H1 (cell line): Measurements from ENCODE around the gene CPLX1. TPM values are rescaled to one million over a fixed set of nuclear protein-coding genes. Genes with fewer than 3 reads are reported as not detected.

Experiments
- CTCF ChIA-PET: fragments of 300-600 bp; sonication (Branson Sonifier 250); formaldehyde crosslinking; loops from one replicate; lab custom pipeline; 2021; ENCODE audit not compliant: partially characterized antibody; lab: Charles Lee
- POLR2A ChIA-PET: fragments of 300-600 bp; sonication (Branson Sonifier 250); formaldehyde crosslinking; loops from one replicate; lab custom pipeline; 2021; ENCODE audit warnings: inconsistent platforms; ENCODE audit not compliant: partially characterized antibody; lab: Charles Lee
- DNase-seq, 2 experiments: peaks; one replicate each; pipeline versions ENCODE4 v3.0.0 to v3.0.0-alpha.2; 2010 to 2022; ENCODE audit warnings: low spot score in 2 of 2, low read depth in 1 of 2, mixed read lengths in 1 of 2
- FAIRE-seq: peaks from 2 replicates; lab custom pipeline; 2011; peaks lifted over from hg19 to GRCh38; lab: Jason Lieb, UNC
- H2AFZ ChIP-seq: 2 replicates; pipeline ENCODE4 v1.8.1; 2012; ENCODE audit warnings: low read length, inconsistent platforms
- H2AK5ac ChIP-seq: 2 replicates; pipeline ENCODE4 v1.6.1; 2013; ENCODE audit warnings: low read depth, low read length
- H2BK120ac ChIP-seq: replicated peaks from 2 replicates; pipeline ENCODE3; 2013; ENCODE audit warnings: low read depth, low read length, inconsistent platforms
- H2BK12ac ChIP-seq: 2 replicates; pipeline ENCODE4 v1.6.1; 2013; ENCODE audit warnings: low read depth, low read length
- H2BK15ac ChIP-seq: 2 replicates; pipeline ENCODE4 v1.6.1; 2013; ENCODE audit warnings: low read length
- H2BK20ac ChIP-seq: 2 replicates; pipeline ENCODE4 v1.6.1; 2013; ENCODE audit warnings: low read length
- H2BK5ac ChIP-seq: 2 replicates; pipeline ENCODE4 v1.6.1; 2013; ENCODE audit warnings: low read depth, low read length
- H3K14ac ChIP-seq: 2 replicates; pipeline ENCODE4 v1.6.1; 2013; ENCODE audit warnings: inconsistent platforms; ENCODE audit not compliant: insufficient read length
- H3K18ac ChIP-seq: 2 replicates; pipeline ENCODE4 v1.6.1; 2013; ENCODE audit warnings: low read length; ENCODE audit errors: extremely low read depth
- H3K23ac ChIP-seq: 2 replicates; pipeline ENCODE4 v1.6.1; 2013; ENCODE audit warnings: inconsistent platforms; ENCODE audit not compliant: insufficient read length
- H3K23me2 ChIP-seq: 2 replicates; pipeline ENCODE4 v1.6.1; 2013; ENCODE audit warnings: low read depth, low read length
- H3K27ac ChIP-seq: 2 replicates; pipeline ENCODE4 v1.6.1; 2011; ENCODE audit warnings: low read depth, low read length, inconsistent platforms
- H3K27me3 ChIP-seq, 4 experiments: replicated peaks in 1 of 4; 1 replicate in 1 of 4; 2 replicates in 3 of 4; pipeline versions ENCODE4 v1.6.1 to v1.8.1; 2011 to 2013; ENCODE audit warnings: low read length in 3 of 4, mild to moderate bottlenecking in 3 of 4, inconsistent platforms in 2 of 4, mixed read lengths in 2 of 4, moderate library complexity in 1 of 4; ENCODE audit not compliant: control insufficient read depth in 3 of 4, insufficient read depth in 3 of 4; ENCODE audit errors: extremely low read depth in 1 of 4
- H3K36me3 ChIP-seq, 4 experiments: 2 replicates each; pipeline versions ENCODE4 v1.6.1 to v1.8.1; 2011 to 2013; ENCODE audit warnings: mild to moderate bottlenecking in 4 of 4, low read length in 3 of 4, moderate library complexity in 2 of 4, control low read depth in 1 of 4, inconsistent platforms in 1 of 4; ENCODE audit not compliant: insufficient read depth in 4 of 4, control insufficient read depth in 2 of 4
- H3K4ac ChIP-seq: replicated peaks from 2 replicates; pipeline ENCODE3; 2013; ENCODE audit warnings: low read length, low read depth, mixed read lengths, inconsistent platforms; ENCODE audit not compliant: insufficient read length
- H3K4me1 ChIP-seq, 4 experiments: replicated peaks in 1 of 4; 1 replicate in 1 of 4; 2 replicates in 3 of 4; pipeline versions ENCODE4 v1.6.1 to v1.8.1; 2011 to 2013; ENCODE audit warnings: low read length in 3 of 4, inconsistent platforms in 2 of 4, mixed read lengths in 1 of 4; ENCODE audit not compliant: insufficient read depth in 4 of 4, control insufficient read depth in 3 of 4
- H3K4me2 ChIP-seq, 2 experiments: 2 replicates each; pipeline versions ENCODE4 v1.6.1 to v1.8.1; 2011 to 2013; ENCODE audit warnings: low read depth in 2 of 2, low read length in 2 of 2, control low read depth in 1 of 2, inconsistent platforms in 1 of 2, mild to moderate bottlenecking in 1 of 2; ENCODE audit not compliant: insufficient read depth in 1 of 2
- H3K4me3 ChIP-seq, 4 experiments: fragments of 200-600, 300-600 bp in 1 of 4; sonication (generic), shearing (Covaris generic), sonication (Bioruptor Twin) in 1 of 4; 2 replicates each; pipeline versions ENCODE4 v1.5.1 to v1.8.1; 2011 to 2016; ENCODE audit warnings: low read length in 4 of 4, low read depth in 3 of 4, control low read depth in 2 of 4, inconsistent platforms in 2 of 4, mild to moderate bottlenecking in 2 of 4, mixed read lengths in 1 of 4, moderate library complexity in 1 of 4; ENCODE audit not compliant: insufficient read depth in 2 of 4; ENCODE audit errors: extremely low read depth in 1 of 4
- H3K56ac ChIP-seq: replicated peaks from 2 replicates; pipeline ENCODE3; 2013; ENCODE audit warnings: low read depth, mild to moderate bottlenecking, mixed read lengths, low read length, inconsistent platforms; ENCODE audit not compliant: insufficient read length
- H3K79me1 ChIP-seq: 2 replicates; pipeline ENCODE4 v1.6.1; 2013; ENCODE audit warnings: low read depth, low read length, control low read depth
- H3K79me2 ChIP-seq, 2 experiments: 2 replicates each; pipeline versions ENCODE4 v1.6.1 to v1.8.1; 2012 to 2013; ENCODE audit warnings: low read length in 2 of 2, mild to moderate bottlenecking in 2 of 2, inconsistent platforms in 1 of 2; ENCODE audit not compliant: insufficient read depth in 2 of 2, control insufficient read depth in 1 of 2
- H3K9ac ChIP-seq, 4 experiments: replicated peaks in 1 of 4; 1 replicate in 1 of 4; 2 replicates in 3 of 4; pipeline versions ENCODE4 v1.6.1 to v1.8.1; 2011 to 2013; ENCODE audit warnings: low read depth in 3 of 4, low read length in 3 of 4, control low read depth in 2 of 4, mild to moderate bottlenecking in 2 of 4, moderate library complexity in 2 of 4, inconsistent platforms in 1 of 4; ENCODE audit errors: extremely low read depth in 1 of 4
- H3K9me3 ChIP-seq, 2 experiments: 2 replicates each; pipeline versions ENCODE4 v1.6.1 to v1.8.1; 2012 to 2013; ENCODE audit warnings: mild to moderate bottlenecking in 2 of 2, moderate library complexity in 2 of 2, control low read depth in 1 of 2, inconsistent platforms in 1 of 2, low read depth in 1 of 2, low read length in 1 of 2, mixed read lengths in 1 of 2; ENCODE audit not compliant: insufficient read depth in 2 of 2
- H4K20me1 ChIP-seq, 2 experiments: replicated peaks in 1 of 2; 2 replicates each; pipeline versions ENCODE3 to v1.8.1; 2011 to 2013; ENCODE audit warnings: inconsistent platforms in 2 of 2, low read length in 2 of 2, mild to moderate bottlenecking in 1 of 2; ENCODE audit not compliant: insufficient read depth in 2 of 2, control insufficient read depth in 1 of 2
- H4K5ac ChIP-seq: 2 replicates; pipeline ENCODE4 v1.6.1; 2013; ENCODE audit warnings: low read length, low read depth, mixed read lengths, inconsistent platforms; ENCODE audit not compliant: insufficient read length
- H4K8ac ChIP-seq: 2 replicates; pipeline ENCODE4 v1.8.0; 2013; ENCODE audit warnings: mild to moderate bottlenecking, moderate library complexity, low read length, inconsistent platforms; ENCODE audit not compliant: insufficient read depth; ENCODE audit errors: extremely low read depth
- H4K91ac ChIP-seq: replicated peaks from 2 replicates; pipeline ENCODE3; 2013; ENCODE audit warnings: low read length, mixed read lengths, inconsistent platforms; ENCODE audit not compliant: insufficient read length
- BRCA1 ChIP-seq: IDR thresholded peaks from 2 replicates; pipeline ENCODE4 v1.6.1; 2012; ENCODE audit warnings: low read depth, low read length, improper control_type of control experiment
- NANOG ChIP-seq: IDR thresholded peaks from 2 replicates; pipeline ENCODE4 v1.6.1; 2011; ENCODE audit warnings: low read length, low read depth, mild to moderate bottlenecking, inconsistent platforms; ENCODE audit not compliant: insufficient read depth, poor library complexity, severe bottlenecking
- POLR2AphosphoS5 ChIP-seq: IDR thresholded peaks from 2 replicates; pipeline ENCODE4 v1.6.1; 2011; ENCODE audit warnings: low read depth, low read length
- TAF7 ChIP-seq: optimal IDR thresholded peaks from 2 replicates; pipeline ENCODE3; 2011; ENCODE audit warnings: low read depth, mild to moderate bottlenecking, inconsistent platforms, low read length, moderate library complexity, borderline replicate concordance
- TBP ChIP-seq: IDR thresholded peaks from 2 replicates; pipeline ENCODE4 v1.6.1; 2011; ENCODE audit warnings: low read depth, low read length, improper control_type of control experiment
- YY1 ChIP-seq: IDR thresholded peaks from 2 replicates; pipeline ENCODE4 v1.6.1; 2011; ENCODE audit warnings: low read depth, mild to moderate bottlenecking, low read length
- WGBS, 2 experiments: shearing (Covaris generic) in 1 of 2; methylation state at CpG; one replicate each; pipeline versions ENCODE4 v1.1.6 to v1.1.7; 2013 to 2015; ENCODE audit warnings: low lambda C conversion rate in 2 of 2, mixed read lengths in 2 of 2, inconsistent platforms in 1 of 2, low coverage in 1 of 2, missing lambda C conversion rate in 1 of 2; ENCODE audit not compliant: insufficient replicate concordance in 2 of 2, insufficient coverage in 1 of 2, insufficient read length in 1 of 2; ENCODE audit errors: extremely low coverage in 1 of 2, missing lambda C conversion rate in 1 of 2; 5-methylcytosine and 5-hydroxymethylcytosine counted together
- polyA plus RNA-seq, 7 experiments: library from polyadenylated mRNA; depleted of rRNA in 3 of 7; stranded (reverse) in 5 of 7; unstranded in 2 of 7; fragments of >200 nt in 5 of 7; fragments of 200-250 nt in 2 of 7; gene quantifications; 1 replicate in 5 of 7; 2 replicates in 1 of 7; 4 replicates in 1 of 7; pipeline versions ENCODE4 v1.2.1 to v1.2.3, GENCODE V29; 2011 to 2013; ENCODE audit warnings: missing spikeins in 2 of 7, mixed read lengths in 2 of 7
- total RNA-seq: library from RNA; stranded (reverse); fragmentation: NEBNext Ultra II Directional; extraction: Animal tissue kit (Norgen Biotek cat#: 25700); gene quantifications from 2 replicates; pipeline ENCODE4 v1.2.1, GENCODE V29; 2021
- TF ChIP-seq, protein P1 (sequence below): IDR thresholded peaks from 2 replicates; pipeline ENCODE4 v1.6.1; 2011; ENCODE audit warnings: low read length, improper control_type of control experiment
- TF ChIP-seq, protein P2 (sequence below): IDR thresholded peaks from 2 replicates; pipeline ENCODE4 v1.6.1; 2011; ENCODE audit warnings: low read depth, mild to moderate bottlenecking, low read length; ENCODE audit not compliant: insufficient read depth

CPLX1 gene
- total and polyA plus RNA-seq, 2 of the 8 experiments (the other 6 are each of a cell fraction or from before 2014, with no cell fraction given), result 0.32 to 0.56 TPM

DNA sequence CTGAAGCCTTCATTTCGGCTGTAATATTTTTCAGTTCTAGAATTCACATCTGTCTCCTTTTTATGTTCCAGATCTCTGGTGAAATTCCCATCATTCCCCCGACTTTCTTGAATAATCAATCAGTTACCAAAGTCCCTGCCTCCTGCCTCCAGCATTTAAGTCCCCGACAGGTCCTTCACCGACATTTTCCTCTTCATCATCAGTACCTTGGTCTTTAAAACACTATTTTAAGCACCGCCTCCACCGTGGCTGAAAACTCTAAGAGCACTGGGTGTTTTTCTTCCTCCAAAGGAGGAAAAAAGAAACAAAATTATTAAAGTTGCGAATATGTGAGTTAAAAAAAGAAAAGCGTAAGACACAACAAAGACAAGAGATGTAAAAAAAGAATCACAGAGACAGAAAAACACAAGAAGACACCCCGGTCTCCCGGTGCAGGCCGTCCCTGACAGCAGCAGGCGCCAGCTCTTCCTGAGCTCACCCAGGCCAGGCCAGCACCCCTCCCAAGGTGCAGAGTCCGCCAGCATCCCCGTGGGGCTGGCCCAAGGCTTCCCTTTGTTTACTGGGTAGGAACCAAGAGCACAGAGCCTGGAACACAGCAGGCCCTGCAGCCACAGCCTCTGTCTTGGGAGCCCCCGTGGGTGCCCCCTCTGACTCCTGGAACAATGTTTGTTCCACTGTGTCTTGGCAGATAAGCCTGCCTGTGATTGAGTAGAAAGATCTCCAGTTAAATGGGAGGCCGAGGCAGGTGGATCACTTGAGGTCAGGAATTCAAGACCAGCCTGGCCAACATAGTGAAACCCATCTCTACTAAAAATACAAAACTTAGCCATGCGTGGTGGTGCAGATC, 49.3 kb upstream of the CPLX1 start:
- Histone ChIP-seq H3K79me2 (no peaks in the 10 kb centered on the region), H4K20me1 (peaks cover 1 to 3% of the 10 kb centered on the region in 2 experiments), H2BK15ac (no peak overlapping the region), H3K4me2 (no peak overlapping the region), H3K27me3 (no peaks in the 10 kb centered on the region), H3K79me1 (no peaks in the 10 kb centered on the region), H2AFZ (no peak overlapping the region), H2AK5ac (no peak overlapping the region), H3K36me3 (peaks cover 4 to 27% (median 15%) of the 10 kb centered on the region in 4 experiments; a peak in 5 of 8 replicates), H3K27ac (no peak overlapping the region), H3K14ac (no peak overlapping the region), H3K4ac (no peak overlapping the region), H4K8ac (no peak overlapping the region), H3K23me2 (no peaks in the 10 kb centered on the region), H4K91ac (no peak overlapping the region), H2BK12ac (no peak overlapping the region), H4K5ac (no peak overlapping the region), H2BK5ac (no peak overlapping the region), H3K56ac (no peak overlapping the region), H3K9ac (no peak overlapping the region), H2BK120ac (no peak overlapping the region), H3K9me3 (no peaks in the 10 kb centered on the region), H2BK20ac (no peak overlapping the region), H3K18ac (no peak overlapping the region), H3K4me3 (no peak overlapping the region), H3K23ac (no peak overlapping the region), H3K4me1 (no peaks in the 10 kb centered on the region)
- ChIA-PET POLR2A (interaction anchor here (0.6 kb wide), 1 partner anchor 27 kb away, joined by 3 read pairs; no protein-coding TSS in a partner anchor), CTCF (interaction anchor here (0.8 to 1.7 kb wide), 4 partner anchors 15 to 30 kb away, joined by 3 to 10 read pairs (median 4); no protein-coding TSS in a partner anchor)
- FAIRE-seq (no peak), DNase-seq (no peak)
- 93 to 100% methylated on average over 2 to 17 of the region's 17 CpGs for WGBS, 2 experiments
- TF ChIP-seq POLR2AphosphoS5, result no peak
- TF ChIP-seq NANOG, result no peak
- no peak for TF ChIP-seq BRCA1
- no peak for TF ChIP-seq TBP
- TF ChIP-seq, protein P1, sequence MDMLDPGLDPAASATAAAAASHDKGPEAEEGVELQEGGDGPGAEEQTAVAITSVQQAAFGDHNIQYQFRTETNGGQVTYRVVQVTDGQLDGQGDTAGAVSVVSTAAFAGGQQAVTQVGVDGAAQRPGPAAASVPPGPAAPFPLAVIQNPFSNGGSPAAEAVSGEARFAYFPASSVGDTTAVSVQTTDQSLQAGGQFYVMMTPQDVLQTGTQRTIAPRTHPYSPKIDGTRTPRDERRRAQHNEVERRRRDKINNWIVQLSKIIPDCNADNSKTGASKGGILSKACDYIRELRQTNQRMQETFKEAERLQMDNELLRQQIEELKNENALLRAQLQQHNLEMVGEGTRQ, result no peak
- TF ChIP-seq YY1, result no peak
- TF ChIP-seq, protein P2, sequence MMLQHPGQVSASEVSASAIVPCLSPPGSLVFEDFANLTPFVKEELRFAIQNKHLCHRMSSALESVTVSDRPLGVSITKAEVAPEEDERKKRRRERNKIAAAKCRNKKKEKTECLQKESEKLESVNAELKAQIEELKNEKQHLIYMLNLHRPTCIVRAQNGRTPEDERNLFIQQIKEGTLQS, result no peak
- no peak for TF ChIP-seq TAF7
